ENCODE data around the gene C10orf90. TPM values are rescaled to one million over a fixed set of nuclear protein-coding genes. Genes with fewer than 3 reads are reported as not detected.

Gene C10orf90
- polyA plus RNA-seq, 3 donors, result not detected

- no peak overlapping the region for H3K9ac ChIP-seq (ENCODE audit: insufficient read depth, low read length, poor library complexity, severe bottlenecking)
- Mint-ChIP-seq H3K4me3 (no peak overlapping the region), H3K4me1 (no peaks in the 10 kb centered on the region), H3K27me3 (ENCODE audit: low read depth in 3 of 3) (peaks cover 3 to 7% (median 3%) of the 10 kb centered on the region in 3 donors), H3K36me3 (no peaks in the 10 kb centered on the region), H3K27ac (no peak overlapping the region), H3K9me3 (peaks cover 0 to 7% (median 0%) of the 10 kb centered on the region in 7 donors)
- H3K79me2 ChIP-seq (ENCODE audit: insufficient read depth, low read length), result no peaks in the 10 kb centered on the region
- no peak overlapping the region for H2AFZ ChIP-seq (ENCODE audit: insufficient read depth, low read depth, low read length, poor library complexity, severe bottlenecking)
- intact Hi-C loops (cut with micrococcal nuclease), result no loop called here
- H3K9me3 ChIP-seq (replicated peaks in 1 of 2; ENCODE audit: control insufficient read depth in 1 of 2, insufficient read depth in 1 of 2, low read length in 2 of 2), result peaks cover 0 to 5% of the 10 kb centered on the region in 2 donors
- H4K20me1 ChIP-seq (ENCODE audit: insufficient read depth, low read length), result no peaks in the 10 kb centered on the region
- H3K27ac ChIP-seq (ENCODE audit: low read depth in 1 of 2, low read length in 2 of 2), result no peak overlapping the region
- WGBS (ENCODE audit: insufficient coverage), result 87% methylated on average over 4 of the region's 4 CpGs
- no peak overlapping the region for H3K4me2 ChIP-seq (replicated peaks; ENCODE audit: extremely low read depth, low read length, poor library complexity, severe bottlenecking)
- no peak for DNase-seq
- no peaks in the 10 kb centered on the region for H3K27me3 ChIP-seq (ENCODE audit: control insufficient read depth in 2 of 2, insufficient read depth in 2 of 2, low read length in 2 of 2)
- no peak overlapping the region for H3K4me3 ChIP-seq (replicated peaks in 1 of 3; ENCODE audit: low read depth in 2 of 3, low read length in 3 of 3)
- TF ChIP-seq CTCF (IDR thresholded peaks at IDR 0.05), result no peak
- H3K36me3 ChIP-seq (replicated peaks in 1 of 2; ENCODE audit: control insufficient read depth in 1 of 2, insufficient read depth in 2 of 2, low read length in 2 of 2), result no peaks in the 10 kb centered on the region
- no peaks in the 10 kb centered on the region for H3K4me1 ChIP-seq (ENCODE audit: control insufficient read depth in 1 of 2, insufficient read depth in 2 of 2, low read length in 2 of 2)
These were observed 82.5 kb downstream of the C10orf90 start for GRCh38 chr10:126588024-126588423.

- Histone ChIP-seq H2AFZ (ENCODE audit: insufficient read depth, low read depth, low read length, poor library complexity, severe bottlenecking) (no peak overlapping the region), H3K27ac (ENCODE audit: low read depth in 1 of 2, low read length in 2 of 2) (no peak overlapping the region), H4K20me1 (ENCODE audit: insufficient read depth, low read length) (no peaks in the 10 kb centered on the region), H3K9ac (ENCODE audit: insufficient read depth, low read length, poor library complexity, severe bottlenecking) (no peak overlapping the region), H3K36me3 (replicated peaks in 1 of 2; ENCODE audit: control insufficient read depth in 1 of 2, insufficient read depth in 2 of 2, low read length in 2 of 2) (no peaks in the 10 kb centered on the region), H3K4me3 (replicated peaks in 1 of 3; ENCODE audit: low read depth in 2 of 3, low read length in 3 of 3) (no peak overlapping the region), H3K27me3 (ENCODE audit: control insufficient read depth in 2 of 2, insufficient read depth in 2 of 2, low read length in 2 of 2) (no peaks in the 10 kb centered on the region), H3K4me2 (replicated peaks; ENCODE audit: extremely low read depth, low read length, poor library complexity, severe bottlenecking) (no peak overlapping the region), H3K9me3 (replicated peaks in 1 of 2; ENCODE audit: control insufficient read depth in 1 of 2, insufficient read depth in 1 of 2, low read length in 2 of 2) (peaks cover 0 to 5% of the 10 kb centered on the region in 2 donors), H3K4me1 (ENCODE audit: control insufficient read depth in 1 of 2, insufficient read depth in 2 of 2, low read length in 2 of 2) (no peaks in the 10 kb centered on the region), H3K79me2 (ENCODE audit: insufficient read depth, low read length) (no peaks in the 10 kb centered on the region)
- H3K4me3 Mint-ChIP-seq, result no peak overlapping the region
- H3K27me3 Mint-ChIP-seq (ENCODE audit: low read depth in 3 of 3), result peaks cover 3 to 7% (median 3%) of the 10 kb centered on the region in 3 donors
- intact Hi-C loops (cut with micrococcal nuclease), result no loop called here
- TF ChIP-seq CTCF (IDR thresholded peaks at IDR 0.05), result no peak
- no peaks in the 10 kb centered on the region for H3K4me1 Mint-ChIP-seq
- no peaks in the 10 kb centered on the region for H3K36me3 Mint-ChIP-seq
- H3K27ac Mint-ChIP-seq, result no peak overlapping the region
- WGBS (ENCODE audit: insufficient coverage), result 83% methylated on average over 1 of the region's 5 CpGs
- no peak for DNase-seq
- H3K9me3 Mint-ChIP-seq, result peaks cover 0 to 7% (median 0%) of the 10 kb centered on the region in 7 donors
These were observed 83.6 kb downstream of the C10orf90 start for GRCh38 chr10:126586878-126587277.
